GM19468 (cell line): Measurements from ENCODE around the gene RALGAPB.

Experiments used
- ATAC-seq: cut with Tn5 transposase; IDR thresholded peaks from one replicate; pipeline ENCODE4 v1.9.1; 2021; ENCODE audit warnings: mild to moderate bottlenecking, moderate library complexity, moderate number of reproducible peaks; ENCODE audit not compliant: unreplicated experiment; ENCODE audit errors: extremely low read depth

Gene RALGAPB

DNA sequence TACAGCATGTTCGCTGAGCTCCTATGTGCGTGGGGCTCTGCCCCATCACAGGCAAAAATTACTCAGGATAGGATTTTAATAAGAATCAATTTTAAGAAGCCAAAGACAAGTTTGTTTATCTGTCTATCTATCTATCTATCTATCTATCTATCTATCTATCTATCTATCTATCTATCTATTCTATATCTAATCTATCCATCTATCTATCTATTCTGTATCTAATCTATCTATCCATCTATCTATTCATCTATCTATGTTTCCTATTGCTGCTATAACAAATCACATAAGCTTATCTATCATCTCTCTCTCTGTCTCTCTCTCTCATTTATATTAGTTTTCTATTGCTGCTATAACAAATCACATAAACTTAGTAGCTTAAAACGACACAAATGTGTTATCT, 130.6 kb downstream of the RALGAPB start:
- no peak for ATAC-seq

DNA sequence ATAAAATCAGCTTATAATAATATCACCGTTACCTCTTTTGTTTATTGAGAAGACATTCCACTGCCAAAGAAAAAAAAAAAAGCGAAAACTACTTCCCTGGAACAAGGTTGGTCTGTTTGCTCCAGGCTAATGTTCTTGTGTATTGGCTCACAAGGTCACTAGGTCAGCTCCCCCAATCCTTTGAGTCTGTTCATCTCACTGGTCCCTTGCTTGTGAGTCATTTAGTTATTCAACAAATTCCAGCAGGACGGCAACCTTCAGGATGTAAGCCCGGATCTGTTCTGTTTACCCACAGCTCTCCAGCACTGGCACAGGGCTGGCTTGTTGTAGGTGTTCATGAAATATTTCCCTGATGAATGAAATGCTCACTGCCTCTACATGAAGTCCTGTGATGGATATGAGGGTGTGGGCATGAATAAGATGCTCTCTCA, 132.2 kb downstream of the RALGAPB start:
- ATAC-seq, result no peak

DNA sequence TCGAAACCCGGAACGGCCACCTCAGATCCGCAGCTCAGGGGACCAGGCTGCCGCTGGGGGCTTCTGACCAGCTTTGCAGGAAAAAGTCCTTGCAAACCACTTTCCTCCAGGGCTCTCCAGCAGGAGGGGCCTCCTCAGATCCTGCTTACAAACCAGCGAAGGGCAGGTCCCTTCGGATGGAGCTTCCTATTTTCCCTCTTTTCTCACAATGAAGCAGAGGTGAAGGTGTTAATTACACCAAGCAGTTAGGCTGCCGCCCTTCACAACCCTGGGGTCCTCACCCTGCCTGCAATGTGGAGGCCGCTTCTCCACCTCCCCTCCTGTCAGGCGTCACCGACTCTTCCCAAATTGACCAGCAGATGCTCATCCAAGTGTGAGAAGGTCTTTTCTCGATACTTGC, 134.7 kb downstream of the RALGAPB start:
- no peak for ATAC-seq

GRCh38 chr20:38608188-38608587, 135.5 kb downstream of the RALGAPB start:
- no peak for ATAC-seq

DNA sequence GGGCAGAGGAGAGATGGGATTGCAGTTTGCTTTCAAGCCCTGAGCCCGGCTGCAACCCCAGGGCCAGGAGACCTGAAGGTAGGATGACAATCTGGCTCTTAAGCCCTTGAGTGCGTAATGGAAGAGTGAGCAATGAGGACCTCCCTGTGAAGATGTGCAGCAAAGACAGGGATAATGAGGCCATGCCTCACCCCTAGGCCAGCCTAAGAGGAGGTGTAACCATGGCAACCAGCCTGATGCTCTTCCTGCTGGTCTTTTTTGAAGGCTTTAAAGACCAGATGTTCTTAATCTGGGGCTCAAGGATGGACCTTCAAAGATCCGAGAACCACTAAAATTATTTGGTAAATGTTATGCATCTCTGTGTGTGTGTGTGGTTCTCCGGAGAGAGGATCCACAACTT, 137.2 kb downstream of the RALGAPB start:
- ATAC-seq, result no peak

DNA sequence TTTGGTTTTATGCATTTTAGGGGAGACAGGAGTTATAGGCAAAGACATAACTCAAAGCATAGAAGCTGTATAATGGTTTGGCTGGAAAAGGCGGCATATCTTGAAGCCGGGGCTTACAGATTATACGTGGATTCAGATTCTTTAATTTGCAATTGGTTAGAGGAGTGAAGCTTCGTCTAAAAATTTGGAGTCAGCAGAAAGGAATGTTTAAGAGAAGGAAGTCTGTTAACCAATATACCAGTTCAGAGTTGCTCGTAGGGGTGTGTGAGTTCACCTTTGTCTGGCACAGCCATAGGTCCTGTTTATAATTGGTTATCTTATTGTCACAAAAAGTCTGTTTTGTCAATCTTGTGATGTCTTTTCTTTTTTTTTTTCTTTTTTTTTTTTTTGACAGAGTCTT, 137.9 kb downstream of the RALGAPB start:
- ATAC-seq, result no peak

- no peak for ATAC-seq
These were observed 140.3 kb downstream of the RALGAPB start for GRCh38 chr20:38612751-38613515.

DNA sequence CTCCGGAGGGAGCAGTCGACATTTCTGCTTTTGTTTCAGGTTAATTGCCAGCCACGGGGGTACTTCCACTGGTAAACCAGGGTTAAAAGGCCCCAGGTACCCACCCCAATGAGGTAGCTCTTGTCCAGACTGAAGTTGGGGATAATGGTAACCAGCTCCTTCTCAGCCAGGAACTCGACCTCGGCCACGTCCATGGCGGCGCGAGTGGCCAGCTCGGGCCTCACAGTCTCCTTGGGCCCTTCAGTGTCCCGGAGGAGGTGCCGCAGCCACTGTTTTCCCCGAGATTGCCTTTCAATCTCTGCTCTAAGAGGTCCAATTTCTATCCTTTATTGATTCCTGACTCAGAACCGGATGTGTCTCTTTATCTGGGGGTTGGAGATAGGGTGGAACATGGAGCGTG, 142.6 kb downstream of the RALGAPB start:
- ATAC-seq, result no peak

DNA sequence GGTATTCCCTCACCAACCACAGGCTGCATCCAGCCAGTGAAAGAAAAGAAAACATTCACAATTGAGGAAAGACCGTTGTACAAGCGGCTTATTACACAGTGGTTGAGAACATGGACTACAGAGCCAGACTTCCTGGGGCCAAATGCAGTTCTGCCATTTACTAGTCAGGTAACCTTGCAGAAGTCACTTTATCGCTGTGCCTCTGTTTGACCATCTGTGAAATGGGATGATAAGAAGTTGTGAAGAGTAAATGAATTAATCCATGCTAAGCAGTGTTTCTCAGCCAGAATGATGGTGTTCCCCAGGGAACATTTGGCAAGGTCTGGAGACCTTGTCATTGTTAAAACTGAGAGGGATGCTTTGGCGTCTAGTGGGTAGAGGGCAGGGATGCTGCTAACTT, 143.8 kb downstream of the RALGAPB start:
- ATAC-seq, result no peak

- no peak for ATAC-seq
These were observed 144.6 kb downstream of the RALGAPB start for GRCh38 chr20:38617011-38617829.

DNA sequence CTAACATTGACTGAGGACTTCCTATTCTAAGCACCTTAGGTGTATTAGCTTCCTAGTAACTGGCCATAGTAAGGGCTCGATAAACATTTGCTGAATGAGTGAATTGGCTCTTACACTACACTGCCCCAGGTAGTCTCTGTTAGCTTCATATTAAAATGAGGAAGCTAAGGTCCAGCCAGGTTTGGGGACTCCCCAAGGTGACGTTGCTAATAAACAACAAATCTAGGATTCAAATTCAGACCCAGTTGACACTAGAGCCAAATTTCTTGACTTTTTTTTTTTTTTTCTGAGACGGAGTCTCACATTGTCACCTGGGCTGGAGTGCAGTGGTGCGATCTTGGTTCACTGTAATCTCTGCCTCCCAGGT, 145.2 kb downstream of the RALGAPB start:
- ATAC-seq, result no peak

GRCh38 chr20:38620441-38620840, 147.8 kb downstream of the RALGAPB start:
- no peak for ATAC-seq

DNA sequence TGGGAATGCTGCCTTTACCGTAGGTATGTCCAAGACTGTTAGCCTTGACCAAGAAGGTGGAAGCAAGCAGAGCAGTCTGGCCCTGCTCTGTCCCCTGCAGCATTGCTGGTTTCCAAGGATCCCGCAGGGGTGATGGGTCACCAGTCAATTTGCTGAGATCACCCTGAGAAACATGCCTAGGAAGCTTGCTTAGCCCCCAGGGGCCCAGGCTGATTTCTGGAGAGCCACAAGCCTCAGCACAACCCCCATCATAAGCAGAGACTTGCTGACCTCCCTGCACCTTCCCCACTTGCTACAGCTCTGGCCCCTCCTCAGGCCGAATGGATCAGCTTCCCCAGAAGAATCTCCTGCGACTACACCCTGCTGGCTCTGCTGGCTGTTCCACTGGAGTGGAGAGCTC, 150.4 kb downstream of the RALGAPB start:
- no peak for ATAC-seq

DNA sequence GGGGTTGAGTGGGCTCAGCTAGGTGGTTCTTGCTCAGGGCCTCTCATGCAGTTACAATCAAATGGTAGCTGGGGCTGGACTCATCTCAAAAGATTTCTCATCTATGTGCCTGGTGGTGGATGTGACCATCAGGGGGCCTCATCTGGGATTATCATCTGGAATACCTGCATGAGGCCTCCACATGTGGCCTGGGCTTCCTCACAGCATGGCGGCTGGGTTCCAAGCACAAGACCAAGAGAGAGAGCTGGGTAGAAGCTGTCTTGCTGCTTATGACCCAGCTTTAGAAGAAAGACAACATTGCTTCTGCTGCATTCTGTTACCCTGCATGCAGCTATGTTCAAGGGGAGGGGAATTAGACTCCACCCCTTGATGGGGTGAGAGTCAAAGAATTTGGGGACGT, 151.4 kb downstream of the RALGAPB start:
- no peak for ATAC-seq

DNA sequence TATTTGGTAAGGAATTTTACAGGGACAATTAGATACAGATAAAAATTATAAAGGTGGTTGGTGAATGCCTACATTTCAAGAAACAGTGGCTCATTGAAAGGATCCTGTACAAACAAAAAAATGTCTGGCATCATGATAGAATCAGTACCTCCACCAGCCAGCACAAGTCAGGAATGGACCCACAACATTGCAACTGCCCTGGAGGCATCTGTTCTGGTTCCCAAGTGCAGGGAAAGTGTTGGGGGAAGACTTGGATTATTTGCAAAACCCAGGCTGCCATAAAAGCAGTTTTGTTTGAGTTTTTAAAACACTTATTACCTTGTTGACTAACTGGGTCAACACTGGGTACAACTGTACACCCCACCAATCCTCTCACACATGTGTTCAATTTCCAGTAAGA, 153.3 kb downstream of the RALGAPB start:
- ATAC-seq, result no peak

DNA sequence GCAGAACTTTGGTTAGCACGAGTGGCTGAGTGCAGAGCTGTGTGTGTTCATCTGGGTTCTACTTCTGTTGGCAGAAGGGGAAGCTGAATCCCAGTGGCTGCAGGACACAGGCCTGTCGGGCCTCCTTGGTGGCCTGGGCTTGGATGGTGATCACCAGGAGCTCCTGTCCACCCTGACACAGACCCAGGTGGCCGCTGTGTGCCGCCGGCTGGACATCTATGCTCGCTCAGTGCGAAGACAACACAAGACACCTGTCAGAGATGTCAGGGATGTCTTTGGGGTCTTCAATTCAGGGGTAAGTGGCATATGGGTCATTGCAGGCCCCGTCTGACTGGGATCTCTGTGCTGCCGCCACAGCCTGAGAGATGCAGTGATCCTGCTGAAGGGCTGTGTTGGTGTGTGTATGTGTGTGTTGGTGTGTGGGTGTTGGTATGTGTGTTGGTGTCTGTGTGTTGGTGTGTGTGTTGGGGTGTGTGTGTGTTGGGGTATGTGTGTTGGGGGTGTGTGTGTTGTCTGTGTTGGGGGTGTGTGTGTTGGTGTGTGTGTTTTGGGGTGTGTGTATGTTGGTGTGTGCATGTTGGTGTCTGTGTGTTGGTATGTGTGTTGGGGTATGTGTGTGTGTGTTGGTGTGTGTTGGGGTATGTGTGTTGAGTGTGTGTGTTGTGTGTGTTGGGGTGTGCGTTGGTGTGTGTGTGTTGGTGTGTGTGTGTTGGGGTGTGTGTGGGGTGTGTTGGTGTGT, 154.4 kb downstream of the RALGAPB start:
- no peak for ATAC-seq
